ENCODE data around the gene ABCA10.

- no peak for TF ChIP-seq EZH2phosphoT487 (conservative IDR thresholded peaks at IDR 0.05; ENCODE audit: low read length)
- TF ChIP-seq CTCF (IDR thresholded peaks at IDR 0.05; ENCODE audit: insufficient read depth, low read length, poor library complexity, severe bottlenecking), result no peak
Observed at GRCh38 chr17:69230939-69231338, 2.3 kb upstream of the ABCA10 start.
